SJCRH30 (cell line): ENCODE results near the gene BMP2K. TPM values are rescaled to one million over a fixed set of nuclear protein-coding genes. Genes with fewer than 3 reads are reported as not detected.

Experiments
- DNase-seq, 2 experiments: peaks; one replicate each; pipeline ENCODE4 v3.0.0-alpha.2; 2015 to 2020
- H3K27ac ChIP-seq: fragments of 250-450 bp; sonication (Bioruptor Pico); 2 replicates; pipeline ENCODE4 v1.5.1; 2020; ENCODE audit warnings: mild to moderate bottlenecking, moderate library complexity
- H3K27me3 ChIP-seq: fragments of 250-450 bp; sonication (Bioruptor Pico); 2 replicates; pipeline ENCODE4 v1.5.1; 2020; ENCODE audit warnings: mild to moderate bottlenecking, moderate library complexity
- H3K36me3 ChIP-seq: fragments of 250-450 bp; sonication (Bioruptor Pico); 2 replicates; pipeline ENCODE4 v1.5.1; 2020; ENCODE audit warnings: mild to moderate bottlenecking, moderate library complexity
- H3K4me1 ChIP-seq: fragments of 250-450 bp; sonication (Bioruptor Pico); 2 replicates; pipeline ENCODE4 v1.5.1; 2020; ENCODE audit warnings: mild to moderate bottlenecking, moderate library complexity
- H3K4me3 ChIP-seq: fragments of 250-450 bp; sonication (Bioruptor Pico); 2 replicates; pipeline ENCODE4 v1.5.1; 2020; ENCODE audit warnings: mild to moderate bottlenecking, moderate library complexity
- H3K9me3 ChIP-seq: fragments of 250-450 bp; sonication (Bioruptor Pico); replicated peaks from 2 replicates; pipeline ENCODE4 v1.5.1; 2020; ENCODE audit warnings: mild to moderate bottlenecking, moderate library complexity
- total RNA-seq: library from RNA; depleted of rRNA; stranded (reverse); fragments of >200 nt; shearing (Covaris generic); gene quantifications from 2 replicates; pipeline ENCODE4 v1.2.3, GENCODE V29; 2014; rRNA removed

BMP2K gene
- 42.6 and 56.1 TPM in 2 replicates for total RNA-seq

DNA sequence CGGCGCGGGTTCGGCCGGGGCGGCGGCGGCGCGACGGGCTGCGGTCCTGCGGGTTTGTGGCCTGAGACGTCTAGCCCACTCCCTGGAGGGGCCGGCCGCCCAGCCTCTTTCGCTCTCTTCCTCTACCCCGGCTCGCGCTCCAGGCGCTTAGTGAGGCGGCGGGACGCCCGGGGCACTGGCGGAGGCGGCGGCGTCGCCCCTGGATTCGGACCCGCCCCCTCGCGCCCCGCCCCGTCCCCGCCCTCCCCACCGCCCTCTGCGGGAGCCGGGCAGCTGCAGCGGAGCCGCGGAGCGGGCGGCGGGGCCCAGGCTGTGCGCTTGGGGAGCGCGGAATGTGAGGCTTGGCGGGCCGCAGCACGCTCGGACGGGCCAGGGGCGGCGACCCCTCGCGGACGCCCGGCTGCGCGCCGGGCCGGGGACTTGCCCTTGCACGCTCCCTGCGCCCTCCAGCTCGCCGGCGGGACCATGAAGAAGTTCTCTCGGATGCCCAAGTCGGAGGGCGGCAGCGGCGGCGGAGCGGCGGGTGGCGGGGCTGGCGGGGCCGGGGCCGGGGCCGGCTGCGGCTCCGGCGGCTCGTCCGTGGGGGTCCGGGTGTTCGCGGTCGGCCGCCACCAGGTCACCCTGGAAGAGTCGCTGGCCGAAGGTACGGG is at the start of gene BMP2K:
BMP2K (plus strand) TSS at position 272 of the 650 bp plus-strand sequence; CDS start at position 466, 194 bp downstream.
- Histone ChIP-seq H3K27ac (peak within 1 kb of the TSS; percentile 98), H3K4me1 (peaks cover 25% of the 10 kb centered on the region), H3K9me3 (no peaks in the 10 kb centered on the region), H3K27me3 (no peaks in the 10 kb centered on the region), H3K36me3 (no peaks in the 10 kb centered on the region), H3K4me3 (peak within 1 kb of the TSS; percentile 96)
- DNase-seq: peak; percentile 88 to 91

DNA sequence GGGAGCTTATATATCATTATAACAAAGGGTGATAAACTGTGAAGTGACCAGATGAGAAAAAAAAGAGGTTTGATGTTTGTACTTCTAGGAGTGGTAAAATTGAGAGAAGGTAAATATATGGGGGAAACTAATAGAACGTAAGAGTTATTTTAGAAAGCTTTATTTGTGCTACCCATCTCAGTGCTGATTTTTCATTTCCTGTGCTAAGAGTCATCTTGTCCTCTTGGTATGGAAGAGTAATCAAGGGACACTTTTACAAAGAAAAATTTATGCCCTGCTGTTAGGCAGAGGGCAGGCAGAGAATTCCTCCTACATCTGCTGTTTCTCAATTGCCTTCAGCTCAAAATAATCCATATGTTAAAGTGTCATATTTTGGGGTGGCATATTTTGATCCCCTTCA is 49.6 kb upstream of the BMP2K start:
- no peak for DNase-seq
- Histone ChIP-seq H3K4me1 (no peaks in the 10 kb centered on the region), H3K4me3 (no peak overlapping the region), H3K9me3 (no peaks in the 10 kb centered on the region), H3K27me3 (no peaks in the 10 kb centered on the region), H3K36me3 (no peaks in the 10 kb centered on the region), H3K27ac (no peak overlapping the region)

DNA sequence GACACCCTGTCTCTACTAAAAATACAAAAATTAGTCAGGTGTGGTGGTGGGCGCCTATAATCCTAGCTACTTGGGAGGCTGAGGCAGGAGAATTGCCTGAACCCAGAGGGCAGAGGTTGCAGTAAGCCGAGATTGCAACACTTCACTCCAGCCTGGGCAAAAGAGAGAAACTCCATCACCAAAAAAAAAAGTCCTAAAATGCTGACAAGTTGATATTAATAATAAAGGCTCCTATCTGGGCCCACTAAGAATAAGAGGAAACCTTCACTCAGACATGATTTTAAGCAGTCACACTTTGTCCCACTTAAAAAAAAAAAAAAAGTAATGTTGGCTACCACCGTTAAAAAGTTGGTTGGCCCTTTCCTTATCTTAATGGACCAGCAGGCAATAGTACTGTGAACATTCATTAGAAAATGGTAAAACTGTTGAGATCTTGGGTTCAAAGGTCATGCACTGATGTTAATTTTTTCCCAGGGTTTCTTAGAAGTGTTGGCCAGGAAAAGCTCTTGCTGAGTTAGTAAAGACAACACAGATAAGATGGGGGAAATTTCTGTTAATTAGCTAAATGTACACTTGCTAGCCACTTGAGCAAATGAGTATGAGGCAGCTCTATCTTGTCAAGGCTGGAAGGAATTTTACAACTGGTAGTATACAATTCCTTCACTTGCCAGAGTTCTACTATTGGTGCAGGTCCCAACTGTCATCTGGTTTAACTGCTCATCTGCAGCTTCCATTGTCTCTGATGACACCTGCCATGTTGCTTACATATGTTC is 43.6 kb upstream of the BMP2K start:
- no peaks in the 10 kb centered on the region; the same call in 1 of the 2 replicates for H3K9me3 ChIP-seq
- H3K27me3 ChIP-seq: no peaks in the 10 kb centered on the region
- no peak overlapping the region for H3K4me3 ChIP-seq
- no peak overlapping the region for H3K27ac ChIP-seq
- no peaks in the 10 kb centered on the region for H3K4me1 ChIP-seq
- no peaks in the 10 kb centered on the region for H3K36me3 ChIP-seq
- no peak for DNase-seq

DNA sequence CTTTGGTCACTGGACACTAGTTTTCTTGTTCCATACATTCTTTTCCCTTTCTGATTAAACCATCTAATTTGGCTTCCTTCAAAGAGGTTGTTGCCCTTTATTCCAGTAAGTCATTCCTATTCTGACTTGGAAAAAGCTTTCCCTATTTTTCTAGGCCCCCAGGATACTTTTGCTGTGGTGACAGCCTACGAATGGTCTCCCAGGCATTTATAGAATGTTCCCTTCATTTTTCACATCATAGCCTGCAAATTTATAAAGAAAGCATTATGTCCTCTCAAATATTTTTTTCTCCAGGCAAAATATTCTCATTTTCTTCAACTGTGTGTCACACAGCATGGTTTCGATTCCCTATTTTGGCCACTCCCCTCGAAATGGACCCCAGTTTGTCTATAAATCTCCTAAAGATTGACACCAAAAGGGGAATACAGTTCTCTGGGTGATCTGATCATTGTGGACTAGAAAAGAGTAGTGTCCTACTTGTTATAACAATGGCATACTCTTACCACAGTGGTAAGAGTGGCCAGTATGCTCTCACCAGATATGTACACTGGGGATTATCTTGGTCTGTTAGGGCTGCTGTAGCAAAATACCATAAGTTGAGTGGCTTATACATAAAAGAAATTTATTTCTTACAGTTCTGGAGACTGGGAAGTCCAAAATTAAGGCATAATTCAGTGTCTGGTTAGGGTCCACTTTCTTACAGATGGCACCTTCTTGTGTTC is 41.5 kb upstream of the BMP2K start:
- Histone ChIP-seq H3K27me3 (no peaks in the 10 kb centered on the region), H3K27ac (no peak overlapping the region), H3K4me3 (no peak overlapping the region), H3K4me1 (no peaks in the 10 kb centered on the region), H3K9me3 (no peaks in the 10 kb centered on the region; the same call in 1 of the 2 replicates), H3K36me3 (no peaks in the 10 kb centered on the region)
- no peak for DNase-seq

DNA sequence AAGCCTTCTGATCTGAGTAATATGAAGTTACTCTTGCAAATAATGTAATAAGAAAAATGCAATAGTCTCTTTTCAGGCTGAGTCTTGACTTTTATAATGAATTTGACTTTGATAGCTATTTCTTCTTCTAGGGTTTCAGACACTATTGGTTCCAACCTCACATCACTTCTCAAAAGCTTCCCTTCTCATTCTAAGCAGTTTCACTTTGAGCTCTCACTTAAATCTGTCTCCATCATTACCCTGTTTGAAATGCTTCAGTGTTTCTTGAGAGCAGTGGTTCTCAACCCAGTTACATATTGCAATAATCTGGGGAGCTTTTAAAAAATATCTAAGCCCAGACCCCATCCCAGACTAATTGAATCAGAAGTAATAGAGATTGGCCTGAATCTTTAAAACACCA is 40.5 kb upstream of the BMP2K start:
- no peaks in the 10 kb centered on the region for H3K36me3 ChIP-seq
- no peak overlapping the region for H3K4me3 ChIP-seq
- H3K27ac ChIP-seq: no peak overlapping the region
- H3K4me1 ChIP-seq: no peaks in the 10 kb centered on the region
- no peak for DNase-seq
- no peaks in the 10 kb centered on the region for H3K27me3 ChIP-seq
- no peaks in the 10 kb centered on the region; the same call in 1 of the 2 replicates for H3K9me3 ChIP-seq

DNA sequence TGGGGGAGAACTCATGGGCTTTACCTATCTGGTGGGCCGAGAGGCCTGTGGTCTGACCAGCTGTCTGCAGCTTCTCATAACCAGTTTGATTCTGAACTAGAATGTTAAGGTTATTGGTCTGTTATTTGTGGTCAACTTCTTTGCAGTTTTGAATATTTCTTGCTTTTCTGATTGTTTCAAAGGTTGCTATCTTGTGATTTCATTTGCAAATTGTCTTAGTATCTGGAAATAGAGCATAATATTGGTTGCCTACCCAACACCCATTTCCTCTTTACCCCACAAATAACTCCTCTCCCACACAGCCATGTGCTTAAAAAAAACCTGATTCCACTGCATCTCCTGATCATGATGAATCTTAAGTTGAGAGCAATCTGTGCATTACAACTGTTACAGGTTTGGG is 39.1 kb upstream of the BMP2K start:
- no peak overlapping the region for H3K4me3 ChIP-seq
- no peaks in the 10 kb centered on the region for H3K27me3 ChIP-seq
- H3K27ac ChIP-seq: no peak overlapping the region
- H3K4me1 ChIP-seq: peaks cover 7% of the 10 kb centered on the region
- no peaks in the 10 kb centered on the region for H3K36me3 ChIP-seq
- H3K9me3 ChIP-seq: no peaks in the 10 kb centered on the region; the same call in 1 of the 2 replicates
- DNase-seq: no peak

DNA sequence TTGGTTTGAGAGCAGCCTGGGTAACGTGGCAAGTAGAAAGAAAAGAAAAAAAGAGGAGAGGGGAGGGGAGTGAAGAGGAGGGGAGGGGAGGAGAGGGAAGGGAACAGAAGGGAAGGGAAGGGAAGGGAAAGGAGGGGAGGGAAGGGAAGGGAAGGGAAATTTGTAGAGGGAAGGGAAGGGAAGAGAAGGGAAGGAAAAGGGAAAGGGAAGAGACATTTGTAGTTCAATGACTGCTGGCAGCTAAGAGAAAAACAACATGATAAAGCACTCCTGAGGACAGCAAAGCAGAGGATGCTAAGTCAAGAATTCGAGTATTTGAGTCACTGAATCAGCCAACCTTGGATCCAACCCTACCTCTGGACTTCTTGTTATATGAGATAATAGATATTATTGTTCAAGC is 38.2 kb upstream of the BMP2K start:
- Histone ChIP-seq H3K27ac (no peak overlapping the region), H3K27me3 (no peaks in the 10 kb centered on the region), H3K36me3 (no peaks in the 10 kb centered on the region), H3K4me1 (peaks cover 15% of the 10 kb centered on the region), H3K9me3 (no peaks in the 10 kb centered on the region; the same call in 1 of the 2 replicates), H3K4me3 (no peak overlapping the region)
- DNase-seq: no peak

DNA sequence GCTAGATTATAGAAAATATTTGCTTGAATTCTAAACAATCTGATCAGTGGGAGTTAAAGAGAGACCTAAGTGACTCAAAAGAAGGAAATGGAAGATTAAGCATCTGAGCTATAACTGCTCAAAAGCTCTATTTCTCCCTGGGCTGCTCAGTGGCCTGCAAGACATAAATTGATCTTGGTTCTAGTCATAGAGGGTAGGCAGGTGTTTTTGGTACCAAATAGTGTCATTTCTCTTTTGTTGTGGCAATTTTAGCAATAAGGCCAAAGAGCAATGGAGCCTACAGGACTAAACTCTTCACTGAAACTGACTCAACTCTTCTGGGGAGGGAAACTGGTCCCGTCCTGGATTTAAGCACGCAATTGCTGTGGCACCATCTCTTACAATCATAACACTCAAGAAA is 33.9 kb upstream of the BMP2K start:
- H3K4me1 ChIP-seq: peaks cover 17% of the 10 kb centered on the region

DNA sequence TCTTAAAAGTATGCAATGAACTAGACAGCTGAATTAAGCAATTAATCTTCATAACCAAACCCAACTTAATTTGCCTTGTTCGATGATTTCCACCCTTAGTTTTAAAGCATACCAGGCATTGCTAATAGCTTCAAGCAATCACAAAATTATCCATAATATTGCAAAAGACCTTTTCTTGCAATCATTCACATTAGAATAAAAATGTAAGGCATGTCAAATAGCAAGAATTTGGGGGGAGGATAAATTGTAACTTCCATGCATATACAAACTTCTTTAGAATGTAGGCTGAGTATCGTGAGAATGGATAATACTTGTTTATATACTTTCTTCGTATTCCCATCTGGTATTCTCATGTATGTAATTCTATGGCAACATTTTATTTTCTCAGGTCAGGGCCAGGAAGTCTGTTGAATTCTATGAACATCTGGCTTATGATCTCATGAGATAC is 28.7 kb upstream of the BMP2K start:
- Histone ChIP-seq H3K4me3 (no peak overlapping the region), H3K36me3 (no peaks in the 10 kb centered on the region), H3K9me3 (no peaks in the 10 kb centered on the region), H3K27ac (no peak overlapping the region), H3K27me3 (no peaks in the 10 kb centered on the region; the same call in 1 of the 2 replicates), H3K4me1 (peaks cover 5% of the 10 kb centered on the region)
- DNase-seq: no peak

More for the DNA sequence above, 33.9 kb upstream of the BMP2K start:
- no peaks in the 10 kb centered on the region for H3K9me3 ChIP-seq
- H3K27me3 ChIP-seq: no peaks in the 10 kb centered on the region; the same call in 1 of the 2 replicates
- DNase-seq: no peak
- H3K27ac ChIP-seq: peak overlapping the region; percentile 2; the same call in 1 of the 2 replicates
- no peaks in the 10 kb centered on the region for H3K36me3 ChIP-seq
- H3K4me3 ChIP-seq: no peak overlapping the region

DNA sequence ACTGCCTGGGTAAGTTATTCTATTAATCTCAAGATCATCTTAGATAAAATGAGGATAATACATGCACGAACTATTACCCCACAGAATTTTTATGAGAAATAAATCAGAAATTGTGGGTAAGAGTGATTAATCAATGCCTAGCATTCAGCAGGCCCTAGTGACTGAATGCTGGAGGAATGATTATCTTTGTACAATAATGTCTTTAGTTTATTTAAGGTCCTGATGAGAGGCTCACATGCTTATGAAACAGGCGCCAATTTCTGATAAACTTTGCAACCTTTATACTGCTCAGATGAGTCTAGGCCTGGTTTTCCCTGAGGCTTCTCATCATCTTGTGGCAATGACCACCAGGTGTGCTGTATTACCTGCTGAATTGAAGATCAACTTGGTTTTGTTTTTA is 27.8 kb upstream of the BMP2K start:
- H3K4me3 ChIP-seq: no peak overlapping the region
- no peak for DNase-seq
- no peaks in the 10 kb centered on the region for H3K9me3 ChIP-seq
- H3K27ac ChIP-seq: no peak overlapping the region
- H3K36me3 ChIP-seq: no peaks in the 10 kb centered on the region
- no peaks in the 10 kb centered on the region for H3K4me1 ChIP-seq
- no peaks in the 10 kb centered on the region; the same call in 1 of the 2 replicates for H3K27me3 ChIP-seq

DNA sequence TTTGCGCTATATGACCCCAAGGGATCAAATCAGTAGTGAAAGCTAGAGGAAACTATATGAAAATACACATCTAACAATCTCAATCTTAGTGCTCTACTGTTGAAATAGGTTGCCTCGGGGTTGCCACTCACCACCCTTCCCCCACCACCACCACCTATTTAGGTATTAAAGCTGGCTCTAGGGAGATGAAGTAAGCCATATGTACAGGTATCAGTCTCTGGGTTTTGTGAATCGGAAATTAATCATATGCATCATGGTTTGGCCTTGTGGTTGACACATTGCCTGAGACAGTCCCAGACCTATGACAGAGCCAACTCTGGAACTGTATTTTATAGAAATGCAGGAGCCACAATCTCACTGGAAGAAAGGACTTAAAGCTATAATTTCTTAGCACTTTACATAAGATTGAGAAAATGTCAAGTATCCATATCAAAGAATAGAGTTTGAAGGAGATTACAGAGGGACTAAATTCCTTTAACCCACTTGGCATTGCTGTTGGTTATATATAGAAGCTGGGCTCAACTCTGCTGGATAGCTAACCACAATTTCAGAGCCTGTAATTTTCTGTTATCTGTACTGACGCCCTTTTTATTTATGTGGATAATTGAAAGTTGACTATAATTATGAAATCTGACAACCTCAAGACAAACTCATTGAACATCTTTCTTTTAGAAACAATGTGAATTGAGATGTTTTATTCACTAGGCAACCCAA is 26.7 kb upstream of the BMP2K start:
- H3K4me3 ChIP-seq: no peak overlapping the region
- DNase-seq: no peak
- no peak overlapping the region for H3K27ac ChIP-seq

DNA sequence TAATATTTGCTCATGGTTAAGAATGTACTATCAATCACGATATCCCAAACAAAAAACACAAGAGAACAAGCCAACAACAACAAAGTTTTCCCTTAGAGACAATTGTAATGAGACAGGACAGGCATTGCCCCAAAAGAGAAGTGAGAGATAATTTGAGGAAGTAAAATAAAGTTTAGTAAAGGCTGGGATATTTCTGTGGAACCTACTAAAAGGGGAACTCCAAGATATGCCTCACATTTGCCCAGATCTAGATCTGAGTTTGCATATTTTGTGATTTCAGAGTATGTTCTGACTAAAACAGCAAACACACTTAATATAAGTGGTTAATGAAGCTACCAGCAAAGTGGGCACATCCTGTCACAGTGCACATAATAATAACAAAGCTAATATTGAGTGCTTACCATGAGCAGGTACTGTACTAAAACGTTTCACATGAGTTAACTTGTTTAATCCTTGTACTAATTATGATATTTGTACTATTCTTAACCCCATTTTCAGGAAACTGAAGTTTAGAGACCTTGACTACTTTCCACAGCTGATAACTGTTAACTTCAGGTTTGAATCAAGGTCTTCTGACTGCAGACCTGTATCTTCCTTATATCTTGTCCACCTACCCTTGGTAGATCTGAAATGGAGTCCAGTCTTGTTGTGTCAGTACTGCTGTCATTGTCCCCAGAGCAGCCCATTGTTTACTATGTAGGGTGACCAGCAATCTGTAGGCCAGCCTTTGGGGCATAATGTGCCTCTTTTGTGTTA is 26.0 kb upstream of the BMP2K start:
- no peaks in the 10 kb centered on the region for H3K27me3 ChIP-seq
- no peaks in the 10 kb centered on the region for H3K36me3 ChIP-seq
- H3K4me3 ChIP-seq: no peak overlapping the region
- H3K4me1 ChIP-seq: no peaks in the 10 kb centered on the region
- H3K9me3 ChIP-seq: no peaks in the 10 kb centered on the region
- H3K27ac ChIP-seq: no peak overlapping the region
- DNase-seq: no peak

More for the DNA sequence above, 26.7 kb upstream of the BMP2K start:
- no peaks in the 10 kb centered on the region for H3K4me1 ChIP-seq
- H3K27me3 ChIP-seq: no peaks in the 10 kb centered on the region
- H3K36me3 ChIP-seq: no peaks in the 10 kb centered on the region
- H3K9me3 ChIP-seq: no peaks in the 10 kb centered on the region

DNA sequence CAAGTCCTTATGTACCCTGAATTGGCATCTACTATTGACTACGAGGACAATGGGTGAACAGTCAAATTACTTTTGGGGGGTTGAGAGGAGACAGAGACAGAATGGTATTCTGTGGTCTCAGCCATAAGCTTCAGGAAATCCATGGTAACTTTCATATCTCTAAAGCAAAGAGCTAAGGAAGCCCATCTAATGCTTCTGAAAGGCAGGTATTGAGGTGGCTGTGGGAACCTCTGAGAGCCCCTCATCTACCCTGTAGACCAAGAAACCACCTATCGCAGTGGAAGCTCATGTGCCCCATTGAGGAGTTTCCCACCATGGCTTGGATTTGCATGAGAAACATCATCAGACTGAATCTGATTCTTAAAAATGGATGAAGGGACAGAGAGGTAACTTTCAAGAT is 23.1 kb upstream of the BMP2K start:
- Histone ChIP-seq H3K4me3 (no peak overlapping the region), H3K9me3 (no peaks in the 10 kb centered on the region), H3K4me1 (no peaks in the 10 kb centered on the region), H3K27ac (no peak overlapping the region), H3K36me3 (no peaks in the 10 kb centered on the region), H3K27me3 (no peaks in the 10 kb centered on the region)
- DNase-seq: no peak

DNA sequence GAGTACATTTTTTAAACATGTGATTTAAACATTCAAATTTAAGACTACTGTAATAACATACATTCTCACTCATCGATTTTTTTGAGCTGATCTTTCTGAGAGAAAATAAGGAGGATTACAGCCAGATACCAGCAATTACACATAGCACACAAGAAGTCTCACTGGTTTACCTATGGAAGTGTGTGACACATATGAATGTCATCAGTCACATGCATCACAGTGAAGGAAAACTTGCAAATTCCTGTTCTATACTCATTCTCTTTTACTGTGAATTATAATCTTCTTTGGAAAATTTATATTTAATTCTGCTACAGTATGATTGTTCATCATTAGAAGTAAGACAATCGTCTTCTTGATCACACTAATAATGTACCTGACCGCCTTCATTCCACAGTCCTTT is 21.3 kb upstream of the BMP2K start:
- Histone ChIP-seq H3K27ac (no peak overlapping the region), H3K4me1 (no peaks in the 10 kb centered on the region), H3K9me3 (no peaks in the 10 kb centered on the region), H3K27me3 (no peaks in the 10 kb centered on the region), H3K36me3 (no peaks in the 10 kb centered on the region), H3K4me3 (no peak overlapping the region)
- no peak for DNase-seq
